Activated CD4-positive, alpha-beta T cell treated with anti-CD3 and anti-CD28 coated beads for 36 hours (primary cell): Measurements from ENCODE around the gene DENND4C. TPM values are rescaled to one million over a fixed set of nuclear protein-coding genes. Genes with fewer than 3 reads are reported as not detected.

ENCODE experiments used
- ATAC-seq: fragments of 200-7000 bp; cut with Tn5 transposase; one replicate; pipeline ENCODE4 v1.10.0; 2021; ENCODE audit warnings: mild to moderate bottlenecking, moderate library complexity
- CTCF ChIA-PET: fragments of 350-600 bp; sonication (Branson Sonifier 250); formaldehyde crosslinking; loops from one replicate; lab custom pipeline; 2021; ENCODE audit warnings: antibody characterized with exemption; lab: Charles Lee
- POLR2A ChIA-PET: fragments of 350-600 bp; sonication (Branson Sonifier 250); formaldehyde crosslinking; loops from one replicate; lab custom pipeline; 2021; ENCODE audit warnings: antibody characterized with exemption, inconsistent platforms; lab: Charles Lee
- DNase-seq: peaks from one replicate; pipeline ENCODE4 v3.0.0-alpha.2; 2020
- H3K27ac Mint-ChIP-seq: one replicate; pipeline ENCODE4 v1.8.0; 2021; ENCODE audit warnings: mixed read lengths
- H3K27me3 Mint-ChIP-seq: one replicate; pipeline ENCODE4 v1.8.0; 2021; ENCODE audit warnings: mixed read lengths
- H3K36me3 Mint-ChIP-seq: one replicate; pipeline ENCODE4 v1.8.0; 2021; ENCODE audit warnings: low read depth, mixed read lengths
- H3K4me1 Mint-ChIP-seq: one replicate; pipeline ENCODE4 v1.8.0; 2021; ENCODE audit warnings: mixed read lengths
- H3K4me3 Mint-ChIP-seq: one replicate; pipeline ENCODE4 v1.8.0; 2021; ENCODE audit warnings: mild to moderate bottlenecking, moderate library complexity, mixed read lengths
- H3K9me3 Mint-ChIP-seq: one replicate; pipeline ENCODE4 v1.8.0; 2021; ENCODE audit warnings: low read depth, mixed read lengths
- intact Hi-C, 2 experiments: fragments of 100-400 bp; cut with DNase I in 1 of 2; cut with micrococcal nuclease in 1 of 2; formaldehyde crosslinking; loops; one replicate each; pipeline versions ENCODE4 v1.14.2 to v1.15.1; 2022 to 2024; cut with DNase I, micrococcal nuclease
- total RNA-seq, 2 experiments: library from RNA; stranded (reverse); gene quantifications; one replicate each; pipeline ENCODE4 v1.2.3, GENCODE V29; 2021

Gene DENND4C
- total RNA-seq, 2 experiments from 2014 or later = 17.2 to 22.2 TPM

DNA sequence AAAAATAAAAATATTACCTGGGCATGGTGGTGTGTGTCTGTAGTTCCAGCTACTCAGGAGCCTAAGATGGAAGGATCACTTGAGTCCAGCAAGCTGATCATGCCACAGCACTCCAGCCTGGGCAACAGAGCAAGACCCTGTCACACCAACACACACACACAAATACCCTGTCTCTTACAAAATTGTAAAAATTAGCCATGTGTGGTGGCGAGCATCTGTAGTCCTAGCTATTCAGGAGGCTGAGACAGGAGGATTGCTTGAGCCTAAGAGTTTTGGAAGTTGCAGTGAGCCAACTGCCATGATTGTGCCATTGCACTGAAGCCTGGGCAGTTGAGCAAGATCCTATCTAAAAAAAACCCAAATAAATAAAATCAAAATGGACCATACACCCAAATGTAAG lies 32.1 kb upstream of the DENND4C start:
- CTCF ChIA-PET = interaction anchor here (0.8 kb wide), 1 partner anchor 48 kb away, joined by 3 read pairs; no protein-coding TSS in a partner anchor

DNA sequence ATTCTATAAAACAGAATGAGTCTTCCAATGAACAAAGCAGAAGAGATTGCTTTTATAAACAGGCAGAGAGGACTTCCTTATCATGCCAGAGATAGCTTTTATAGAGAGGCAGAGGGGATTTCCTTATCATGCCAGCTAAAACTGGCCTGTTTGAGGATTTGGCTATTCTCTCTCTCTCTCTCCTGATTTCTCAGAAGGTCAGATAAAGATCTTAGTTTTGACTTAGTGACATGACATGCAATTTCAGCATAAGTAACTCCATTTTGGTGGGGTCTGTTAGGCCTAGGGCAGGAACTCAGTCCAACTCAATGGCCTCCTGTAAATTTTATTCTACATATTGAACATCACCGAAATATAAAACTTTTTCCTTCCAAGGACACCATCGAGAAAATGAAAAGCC lies 31.5 kb upstream of the DENND4C start:
- H3K27ac Mint-ChIP-seq = no peak overlapping the region
- no peaks in the 10 kb centered on the region for H3K9me3 Mint-ChIP-seq
- intact Hi-C loops = no loop called here
- CTCF ChIA-PET = interaction anchor here (0.8 kb wide), 2 partner anchors 25 to 49 kb away, joined by 3 to 4 read pairs; no protein-coding TSS in a partner anchor
- H3K36me3 Mint-ChIP-seq = no peaks in the 10 kb centered on the region
- no peak overlapping the region for H3K4me3 Mint-ChIP-seq
- ATAC-seq (no peak), DNase-seq (no peak)
- H3K4me1 Mint-ChIP-seq = no peaks in the 10 kb centered on the region
- no peaks in the 10 kb centered on the region for H3K27me3 Mint-ChIP-seq
- POLR2A ChIA-PET = no interaction called here

More for the DNA sequence above, 32.1 kb upstream of the DENND4C start:
- H3K4me3 Mint-ChIP-seq = no peak overlapping the region
- H3K4me1 Mint-ChIP-seq = no peaks in the 10 kb centered on the region
- no peaks in the 10 kb centered on the region for H3K36me3 Mint-ChIP-seq
- no peak overlapping the region for H3K27ac Mint-ChIP-seq
- ATAC-seq (no peak), DNase-seq (no peak)
- POLR2A ChIA-PET = no interaction called here
- no peaks in the 10 kb centered on the region for H3K9me3 Mint-ChIP-seq
- peaks cover 2% of the 10 kb centered on the region for H3K27me3 Mint-ChIP-seq
- intact Hi-C loops = no loop called here

DNA sequence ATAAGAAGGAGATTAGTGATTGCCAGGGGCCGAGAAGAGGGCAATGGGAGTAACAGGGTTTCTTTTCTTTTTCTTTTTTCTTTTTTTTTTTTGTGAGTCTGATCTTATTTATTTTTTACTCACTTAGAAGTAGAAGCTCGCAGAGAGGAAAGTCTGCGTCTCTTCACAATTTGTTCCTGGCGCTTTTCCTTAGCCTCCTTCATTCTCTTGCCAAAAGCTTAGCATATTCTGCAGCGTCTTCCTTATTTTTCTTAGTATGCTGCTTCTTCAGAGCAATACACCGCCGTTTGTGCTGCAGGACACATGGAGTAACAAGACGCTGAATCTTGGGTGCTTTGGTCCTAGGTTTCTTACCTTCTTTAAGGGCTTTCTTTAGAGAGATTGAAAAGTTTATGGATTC lies 30.3 kb upstream of the DENND4C start:
- intact Hi-C loops = no loop called here
- Mint-ChIP-seq H3K27me3 (no peaks in the 10 kb centered on the region), H3K27ac (no peak overlapping the region), H3K36me3 (no peaks in the 10 kb centered on the region), H3K4me3 (no peak overlapping the region), H3K4me1 (no peaks in the 10 kb centered on the region), H3K9me3 (no peaks in the 10 kb centered on the region)
- ChIA-PET POLR2A (no interaction called here), CTCF (interaction anchor here (0.7 to 1.2 kb wide), 2 partner anchors 9 to 16 kb away, joined by 3 to 4 read pairs; no protein-coding TSS in a partner anchor)
- DNase-seq (no peak), ATAC-seq (no peak)

DNA sequence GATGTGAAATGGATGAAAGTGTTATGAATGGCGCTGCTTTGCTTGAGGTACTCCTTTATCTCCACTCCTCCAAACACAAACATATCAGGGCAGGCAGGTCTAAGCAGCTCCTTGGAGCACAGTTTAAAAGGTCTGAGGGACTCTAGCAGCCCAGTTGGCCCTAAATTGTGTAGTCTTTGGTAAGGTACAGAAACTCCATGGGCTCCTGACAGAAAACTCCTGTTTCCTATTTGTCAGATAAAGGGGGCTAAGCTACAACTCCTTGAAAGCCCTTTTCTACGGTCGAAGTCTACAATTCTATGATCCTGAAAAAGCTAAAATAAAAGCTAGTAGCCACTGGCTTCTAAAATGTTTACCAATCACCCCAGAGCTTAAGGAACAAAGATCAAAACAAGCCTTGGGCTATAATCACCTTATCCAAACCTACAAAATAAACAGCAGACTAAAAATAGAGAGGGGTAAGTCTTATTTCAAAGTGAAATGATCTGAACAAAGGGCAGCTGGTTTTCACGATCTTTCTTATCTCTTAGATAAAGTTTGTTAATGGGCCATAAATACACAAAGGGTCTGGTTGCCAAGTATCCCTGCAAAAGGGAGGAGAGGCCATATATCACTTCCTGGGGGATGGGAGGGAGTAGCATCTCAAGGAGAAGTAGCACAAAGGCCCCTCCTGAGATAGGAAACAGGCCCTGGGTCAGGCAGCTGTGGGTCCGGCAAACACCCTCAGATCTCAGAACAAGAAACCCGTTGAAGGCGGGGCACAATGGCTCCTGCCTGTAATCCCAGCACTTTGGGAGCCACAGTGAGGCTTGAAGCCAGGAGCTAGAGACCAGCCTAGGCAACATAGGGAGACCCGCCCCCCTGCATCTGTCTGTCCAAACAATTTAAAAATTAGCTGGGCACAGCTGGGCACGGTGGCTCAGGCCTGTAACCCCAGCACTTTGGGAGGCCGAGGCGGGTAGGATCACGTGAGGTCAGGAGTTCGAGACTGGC lies 28.3 kb upstream of the DENND4C start:
- H3K36me3 Mint-ChIP-seq = no peaks in the 10 kb centered on the region
- no peaks in the 10 kb centered on the region for H3K9me3 Mint-ChIP-seq
- DNase-seq (no peak), ATAC-seq (no peak)
- H3K27me3 Mint-ChIP-seq = no peaks in the 10 kb centered on the region
- POLR2A ChIA-PET = interaction anchor here (0.6 kb wide), 1 partner anchor 78 kb away, joined by 5 read pairs; no protein-coding TSS in a partner anchor
- intact Hi-C loops = no loop called here
- no peak overlapping the region for H3K27ac Mint-ChIP-seq
- CTCF ChIA-PET = interaction anchor here (0.6 to 1.4 kb wide), 6 partner anchors 9 to 191 kb away, joined by 3 to 7 read pairs (median 4); partner anchors contain the start of genes DENND4C and SAXO1
- no peaks in the 10 kb centered on the region for H3K4me1 Mint-ChIP-seq
- H3K4me3 Mint-ChIP-seq = no peak overlapping the region

DNA sequence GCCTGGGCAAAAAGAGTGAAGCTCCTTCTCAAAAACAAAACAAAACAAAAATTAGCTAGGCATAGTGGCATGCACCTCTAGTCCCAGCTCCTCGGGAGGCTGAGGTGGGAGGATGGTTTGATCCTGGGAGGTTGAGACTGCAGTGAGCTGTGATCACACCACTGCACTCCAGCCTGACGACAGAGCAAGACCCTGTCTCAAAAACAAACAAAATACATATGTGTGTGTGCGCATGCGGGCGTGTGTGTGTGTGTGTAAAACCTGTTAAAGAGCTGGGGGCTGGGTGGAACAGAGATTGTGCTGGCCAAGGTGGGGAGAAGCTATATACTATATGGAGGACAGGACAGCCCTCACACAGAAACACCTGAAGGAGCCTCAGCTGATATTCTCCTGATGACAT lies 27.4 kb upstream of the DENND4C start:
- H3K27me3 Mint-ChIP-seq = no peaks in the 10 kb centered on the region
- H3K27ac Mint-ChIP-seq = no peak overlapping the region
- DNase-seq (no peak), ATAC-seq (no peak)
- no peaks in the 10 kb centered on the region for H3K9me3 Mint-ChIP-seq
- intact Hi-C loops = no loop called here
- no peaks in the 10 kb centered on the region for H3K36me3 Mint-ChIP-seq
- ChIA-PET POLR2A (interaction anchor here (0.6 kb wide), 1 partner anchor 77 kb away, joined by 5 read pairs; no protein-coding TSS in a partner anchor), CTCF (no interaction called here)
- H3K4me3 Mint-ChIP-seq = no peak overlapping the region
- H3K4me1 Mint-ChIP-seq = no peaks in the 10 kb centered on the region

DNA sequence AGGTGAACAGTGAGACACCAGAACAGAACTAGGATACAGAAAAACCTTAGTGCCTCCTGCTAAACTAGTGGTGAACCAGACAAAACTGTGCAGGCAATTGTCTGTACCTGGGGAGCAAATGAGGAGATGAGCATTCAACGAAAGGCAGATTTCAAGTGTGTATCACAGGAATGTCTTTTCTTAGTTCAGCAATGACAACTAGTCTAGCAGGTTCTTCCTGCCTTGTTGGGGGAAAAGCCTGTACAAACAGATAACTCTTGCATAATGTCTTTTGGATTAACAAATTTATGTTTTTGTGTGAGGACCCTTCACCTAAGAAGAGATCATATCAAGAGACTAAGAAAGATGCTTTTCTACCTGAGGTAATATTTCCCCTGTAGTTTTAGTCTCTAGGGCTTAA lies 21.8 kb upstream of the DENND4C start:
- H3K4me3 Mint-ChIP-seq = no peak overlapping the region
- no peaks in the 10 kb centered on the region for H3K36me3 Mint-ChIP-seq
- ATAC-seq = no peak
- H3K9me3 Mint-ChIP-seq = no peaks in the 10 kb centered on the region
- H3K27ac Mint-ChIP-seq = no peak overlapping the region
- POLR2A ChIA-PET = no interaction called here
- H3K27me3 Mint-ChIP-seq = no peaks in the 10 kb centered on the region
- H3K4me1 Mint-ChIP-seq = no peaks in the 10 kb centered on the region
- CTCF ChIA-PET = no interaction called here
- intact Hi-C loops = no loop called here
- DNase-seq = no peak

DNA sequence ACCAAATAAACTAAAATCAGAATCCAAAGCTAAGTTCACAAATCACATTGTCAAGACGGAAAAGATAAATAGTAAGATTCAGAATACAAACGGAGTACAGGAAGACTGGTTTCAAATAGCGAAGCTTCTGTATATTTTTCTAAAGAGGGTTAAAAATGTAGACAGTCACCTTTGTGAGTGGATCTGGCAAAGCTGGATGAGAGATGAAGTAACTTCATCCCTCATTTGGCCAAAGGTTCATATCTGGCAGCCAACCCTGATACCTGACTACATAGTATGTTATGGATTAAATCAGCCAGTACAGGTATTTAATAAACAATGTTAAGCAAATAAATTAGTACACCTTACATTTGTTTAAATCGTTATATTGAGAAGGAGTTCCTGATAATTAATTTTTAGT lies 21.3 kb upstream of the DENND4C start:
- ChIA-PET POLR2A (no interaction called here), CTCF (no interaction called here)
- H3K9me3 Mint-ChIP-seq = no peaks in the 10 kb centered on the region
- H3K36me3 Mint-ChIP-seq = no peaks in the 10 kb centered on the region
- H3K4me1 Mint-ChIP-seq = no peaks in the 10 kb centered on the region
- no peak for ATAC-seq
- intact Hi-C loops = no loop called here
- H3K27me3 Mint-ChIP-seq = no peaks in the 10 kb centered on the region
- no peak for DNase-seq
- H3K27ac Mint-ChIP-seq = no peak overlapping the region
- H3K4me3 Mint-ChIP-seq = no peak overlapping the region

DNA sequence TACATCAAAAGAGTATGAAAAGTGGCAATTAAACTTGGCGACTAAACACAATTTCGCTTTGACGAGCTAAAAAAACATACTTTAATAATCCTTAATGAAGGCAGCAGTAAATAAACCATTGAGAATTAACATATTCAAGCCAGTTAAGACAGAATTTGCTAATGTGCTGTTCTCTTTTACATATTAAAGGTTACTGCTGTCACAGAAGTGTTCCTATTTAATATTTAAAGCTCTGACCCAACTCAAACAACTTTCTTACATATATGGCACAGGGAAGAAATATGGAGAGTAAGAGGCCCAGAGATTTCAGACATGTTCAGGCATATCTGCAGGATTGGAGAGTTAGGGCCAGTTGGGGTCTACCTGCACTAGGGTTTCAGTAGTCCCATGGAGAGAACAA lies 16.7 kb upstream of the DENND4C start:
- H3K27me3 Mint-ChIP-seq = no peaks in the 10 kb centered on the region
- no peaks in the 10 kb centered on the region for H3K36me3 Mint-ChIP-seq
- H3K27ac Mint-ChIP-seq = no peak overlapping the region
- POLR2A ChIA-PET = no interaction called here
- H3K4me3 Mint-ChIP-seq = no peak overlapping the region
- DNase-seq = no peak
- H3K4me1 Mint-ChIP-seq = no peaks in the 10 kb centered on the region
- intact Hi-C loops = no loop called here
- CTCF ChIA-PET = no interaction called here
- no peak for ATAC-seq
- H3K9me3 Mint-ChIP-seq = no peaks in the 10 kb centered on the region

DNA sequence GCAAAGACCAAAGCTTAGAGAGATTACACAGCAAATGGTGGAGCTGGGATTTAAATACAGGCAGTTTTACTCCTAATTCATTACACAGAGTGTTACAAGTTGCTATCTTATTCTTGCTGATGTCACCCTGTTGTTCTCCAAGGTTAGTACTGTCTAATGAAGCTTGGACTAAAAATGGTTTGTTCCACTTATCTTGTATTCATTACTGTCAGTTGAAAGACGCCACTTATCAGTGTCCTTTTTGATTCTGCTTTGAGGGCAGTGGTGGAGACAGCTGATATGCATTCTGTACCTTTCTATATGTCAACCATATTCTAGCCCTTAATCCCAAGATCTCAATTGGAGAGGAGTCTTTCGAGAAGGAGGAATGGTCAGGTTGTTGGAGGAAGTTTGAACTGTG lies 14.0 kb upstream of the DENND4C start:
- no peak overlapping the region for H3K4me3 Mint-ChIP-seq
- CTCF ChIA-PET = interaction anchor here (0.6 to 0.9 kb wide), 3 partner anchors 17 to 577 kb away, joined by 3 to 4 read pairs (median 3); no protein-coding TSS in a partner anchor

DNA sequence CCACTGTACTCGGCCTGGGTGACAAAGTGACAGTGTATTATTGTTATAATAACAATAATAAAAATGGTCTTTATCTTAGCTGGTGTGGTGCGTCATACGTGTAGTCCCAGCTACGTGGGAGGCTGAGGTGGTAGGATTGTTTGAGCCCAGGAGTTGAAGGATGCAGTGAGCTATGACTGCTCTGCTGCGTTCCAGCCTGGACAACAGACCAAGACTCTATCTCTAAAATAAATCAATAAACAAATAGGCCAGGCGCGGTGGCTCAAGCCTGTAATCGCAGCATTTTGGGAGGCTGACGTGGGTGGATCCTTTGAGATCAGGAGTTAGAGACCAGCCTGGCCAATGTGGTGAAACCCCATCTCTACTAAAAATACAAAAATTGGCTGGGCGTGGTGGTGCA lies 9.2 kb upstream of the DENND4C start:
- intact Hi-C loops = no loop called here
- H3K27ac Mint-ChIP-seq = no peak overlapping the region
- no peaks in the 10 kb centered on the region for H3K4me1 Mint-ChIP-seq
- CTCF ChIA-PET = interaction anchor here (0.5 kb wide), 1 partner anchor 243 kb away, joined by 3 read pairs; no protein-coding TSS in a partner anchor
- POLR2A ChIA-PET = no interaction called here
- DNase-seq (no peak), ATAC-seq (no peak)
- no peaks in the 10 kb centered on the region for H3K27me3 Mint-ChIP-seq
- H3K36me3 Mint-ChIP-seq = no peaks in the 10 kb centered on the region
- H3K9me3 Mint-ChIP-seq = no peaks in the 10 kb centered on the region
- no peak overlapping the region for H3K4me3 Mint-ChIP-seq

More for the DNA sequence above, 14.0 kb upstream of the DENND4C start:
- intact Hi-C loops = no loop called here
- DNase-seq (no peak), ATAC-seq (no peak)
- Mint-ChIP-seq H3K4me1 (no peaks in the 10 kb centered on the region), H3K27me3 (no peaks in the 10 kb centered on the region), H3K9me3 (no peaks in the 10 kb centered on the region), H3K36me3 (no peaks in the 10 kb centered on the region), H3K27ac (no peak overlapping the region)
- POLR2A ChIA-PET = interaction anchor here (0.5 to 0.6 kb wide), 2 partner anchors 9 to 11 kb away, joined by 3 read pairs; no protein-coding TSS in a partner anchor

DNA sequence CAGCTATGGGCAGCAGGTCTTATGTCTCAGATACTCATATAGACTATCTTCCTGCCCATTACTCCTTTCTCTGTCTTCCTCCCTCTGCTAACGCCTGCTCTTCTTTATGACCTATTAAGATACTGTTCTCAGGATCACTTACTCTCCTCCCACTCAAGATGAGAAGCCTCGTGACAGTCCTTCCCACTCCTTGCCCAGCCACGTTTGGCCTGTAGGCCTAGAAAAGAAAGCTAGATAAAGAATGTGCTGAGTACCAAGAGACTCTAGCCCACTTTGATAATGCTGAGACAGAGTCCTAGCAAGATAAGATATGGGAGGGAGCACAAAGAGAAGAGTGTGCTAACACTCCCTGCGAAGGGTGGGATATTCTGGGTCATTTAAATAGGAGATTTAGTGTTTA lies 6.8 kb upstream of the DENND4C start:
- CTCF ChIA-PET = interaction anchor here (0.7 to 1.0 kb wide), 5 partner anchors 9 to 195 kb away, joined by 3 to 5 read pairs (median 3); no protein-coding TSS in a partner anchor
- H3K27me3 Mint-ChIP-seq = no peaks in the 10 kb centered on the region
- no peak for DNase-seq
- no peak overlapping the region for H3K4me3 Mint-ChIP-seq
- H3K36me3 Mint-ChIP-seq = no peaks in the 10 kb centered on the region
- no peaks in the 10 kb centered on the region for H3K9me3 Mint-ChIP-seq
- H3K27ac Mint-ChIP-seq = no peak overlapping the region
- no peak for ATAC-seq
- POLR2A ChIA-PET = no interaction called here
- no peaks in the 10 kb centered on the region for H3K4me1 Mint-ChIP-seq
- intact Hi-C loops = no loop called here
